GM19467 (cell line): Measurements from ENCODE around the gene LIMK2.
"Not testable (repeated sequence)": the region's sequence is repeated elsewhere in the genome, so short reads cannot be mapped to it uniquely, and the experiment has no call there.

Experiments used
- ATAC-seq: cut with Tn5 transposase; IDR thresholded peaks from one replicate; pipeline ENCODE4 v1.9.1; 2021; ENCODE audit warnings: mild to moderate bottlenecking, moderate library complexity; ENCODE audit not compliant: unreplicated experiment

LIMK2 gene

GRCh38 chr22:31241936-31242335 is 29.8 kb downstream of the LIMK2 start:
- no peak for ATAC-seq

DNA sequence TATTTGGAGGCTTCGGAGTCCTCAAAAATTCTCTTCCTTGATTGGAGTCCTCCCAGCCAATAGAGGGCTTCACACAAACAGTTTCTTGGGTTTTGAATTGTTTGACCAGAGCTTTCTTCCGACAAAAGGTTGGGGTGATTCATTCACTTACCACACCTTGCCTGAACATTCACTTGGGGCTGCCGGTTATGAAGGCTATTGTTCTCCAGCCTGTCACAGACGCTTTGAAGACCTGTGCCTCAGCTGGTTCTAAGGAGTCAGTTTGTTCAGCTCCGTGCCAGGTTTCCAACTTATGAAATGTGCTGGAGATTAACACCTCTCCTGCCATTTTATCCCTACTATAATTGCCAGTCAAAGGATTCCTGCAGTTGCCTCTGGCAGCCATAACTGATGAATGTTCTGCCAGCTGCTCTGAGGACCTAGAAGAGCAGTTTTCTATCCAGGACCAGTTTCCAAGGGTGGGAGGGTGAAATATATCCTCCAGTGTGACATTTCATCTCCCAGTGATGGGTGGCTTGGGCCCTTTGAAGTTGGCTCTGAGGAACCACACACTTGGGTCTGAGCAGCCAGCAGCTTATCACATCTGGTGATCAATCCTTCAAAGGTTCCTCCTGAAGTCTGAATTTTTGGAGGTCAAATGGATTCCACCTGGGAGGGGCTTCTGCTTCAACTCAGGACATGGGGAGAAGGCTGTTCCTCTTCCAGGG is 31.4 kb downstream of the LIMK2 start:
- ATAC-seq, result no peak

- no peak for ATAC-seq
Measured at GRCh38 chr22:31244046-31244942, 32.2 kb downstream of the LIMK2 start.

- no peak for ATAC-seq
Measured at GRCh38 chr22:31244943-31245451, 32.9 kb downstream of the LIMK2 start.

- ATAC-seq, result not testable (repeated sequence)
Measured at GRCh38 chr22:31245998-31246397, 33.9 kb downstream of the LIMK2 start.

DNA sequence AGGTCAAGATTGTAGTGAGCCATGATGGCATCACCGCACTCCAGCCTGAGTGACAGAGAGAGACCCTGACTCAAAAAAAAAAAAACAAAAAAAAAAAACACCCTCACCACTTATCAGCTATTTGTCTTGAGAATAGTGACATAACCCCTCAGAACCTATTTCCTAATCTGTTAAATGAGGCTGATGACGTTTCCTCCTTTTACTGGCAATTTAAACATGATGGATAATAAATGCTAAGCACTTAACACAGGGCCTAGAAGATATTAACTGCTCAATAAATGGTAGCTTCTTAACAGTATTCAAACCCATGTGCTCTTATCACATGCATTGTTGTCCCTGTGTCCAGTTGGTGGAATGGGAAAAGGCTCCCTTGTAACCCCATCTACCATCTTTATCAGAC is 34.6 kb downstream of the LIMK2 start:
- no peak for ATAC-seq

DNA sequence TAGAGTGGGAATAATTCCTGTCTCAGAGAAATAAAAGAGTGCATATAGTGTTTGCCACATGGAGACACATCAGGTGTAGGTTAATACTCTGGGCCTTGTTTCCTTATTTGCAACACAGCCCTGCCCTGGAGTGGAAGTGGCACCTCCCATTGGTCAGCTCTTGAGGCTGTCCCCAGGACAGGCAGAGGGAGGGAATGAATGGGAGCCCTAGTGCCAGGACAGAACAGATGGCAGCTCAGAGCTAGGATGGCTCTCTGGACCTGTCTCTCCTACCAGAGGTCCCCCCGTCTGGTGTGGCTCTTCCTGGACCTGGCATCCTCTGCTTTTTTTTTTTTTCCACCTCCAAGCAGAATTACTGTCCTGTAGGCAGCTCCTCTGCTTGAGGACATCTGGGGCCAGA is 35.6 kb downstream of the LIMK2 start:
- no peak for ATAC-seq

DNA sequence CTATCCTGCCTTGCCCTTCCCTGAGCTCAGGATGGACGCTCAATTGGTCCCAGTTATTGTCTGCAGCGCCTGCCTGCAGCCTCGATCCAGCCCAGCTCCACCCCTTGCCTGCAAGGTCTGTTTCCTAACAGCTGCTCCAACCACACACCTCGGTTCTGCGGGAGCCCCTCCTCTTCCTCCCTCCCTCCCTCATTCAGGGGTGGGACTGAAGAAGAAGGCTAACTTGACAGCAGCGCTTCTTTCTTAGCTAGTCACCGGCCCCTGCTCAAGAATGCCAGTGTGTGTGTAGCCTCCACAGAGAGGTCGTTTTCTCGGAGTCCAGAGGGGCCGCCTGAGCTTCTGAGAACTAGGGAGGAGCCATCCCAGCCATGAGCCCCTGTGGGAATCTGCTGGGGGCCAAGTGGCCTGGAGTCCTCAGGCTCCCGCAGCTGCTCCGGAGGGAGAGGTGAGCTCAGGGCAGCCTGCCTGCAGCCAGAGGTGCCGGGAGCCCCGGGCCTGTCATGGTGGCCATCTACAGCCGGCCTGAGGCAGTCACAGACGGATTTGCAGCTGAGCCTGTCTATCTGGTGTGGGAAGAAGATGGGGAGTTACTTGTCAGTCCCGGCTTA is 36.1 kb downstream of the LIMK2 start:
- no peak for ATAC-seq

DNA sequence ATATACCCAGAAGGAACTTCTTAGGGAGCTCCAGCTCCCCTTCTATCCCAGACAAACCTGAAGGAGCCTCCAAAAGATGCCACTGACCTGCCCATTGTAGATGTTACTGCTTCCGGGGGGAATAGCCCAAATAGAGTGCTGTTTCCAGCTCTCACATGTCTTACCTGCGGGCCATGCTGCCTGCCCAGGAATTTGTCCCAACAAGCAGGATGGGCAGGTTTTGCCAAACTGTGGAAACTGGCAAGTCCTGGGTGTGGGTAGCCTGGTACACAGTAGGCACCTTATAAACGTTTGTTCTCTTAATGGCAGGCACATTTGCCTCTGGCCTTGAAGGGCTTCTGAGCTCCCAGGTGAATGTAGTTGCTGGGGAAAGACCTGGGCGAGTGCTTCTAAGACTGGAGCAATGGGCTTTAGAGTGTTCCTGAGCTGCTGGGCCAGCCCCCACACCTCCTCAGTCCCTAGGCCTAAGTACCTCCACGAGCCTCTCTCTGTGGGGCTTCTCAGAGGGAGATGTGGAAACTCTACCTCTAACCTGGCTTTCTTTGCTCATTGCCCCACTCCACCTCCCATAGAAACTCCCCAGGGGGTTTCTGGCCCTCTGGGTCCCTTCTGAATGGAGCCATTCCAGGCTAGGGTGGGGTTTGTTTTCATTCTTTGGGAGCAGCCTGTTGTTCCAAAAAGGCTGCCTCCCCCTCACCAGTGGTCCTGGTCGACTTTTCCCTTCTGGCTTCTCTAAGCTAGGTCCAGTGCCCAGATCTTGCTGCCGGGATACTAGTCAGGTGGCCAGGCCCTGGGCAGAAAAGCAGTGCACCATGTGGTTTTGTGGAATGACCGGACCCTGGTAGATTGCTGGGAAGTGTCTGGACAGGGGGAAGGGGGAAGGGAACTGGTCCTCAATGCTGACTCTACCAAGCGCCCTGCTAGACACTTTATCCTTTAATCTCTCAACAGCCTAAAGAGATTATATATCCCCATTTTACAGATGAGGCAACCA is 37.2 kb downstream of the LIMK2 start:
- ATAC-seq, result no peak

DNA sequence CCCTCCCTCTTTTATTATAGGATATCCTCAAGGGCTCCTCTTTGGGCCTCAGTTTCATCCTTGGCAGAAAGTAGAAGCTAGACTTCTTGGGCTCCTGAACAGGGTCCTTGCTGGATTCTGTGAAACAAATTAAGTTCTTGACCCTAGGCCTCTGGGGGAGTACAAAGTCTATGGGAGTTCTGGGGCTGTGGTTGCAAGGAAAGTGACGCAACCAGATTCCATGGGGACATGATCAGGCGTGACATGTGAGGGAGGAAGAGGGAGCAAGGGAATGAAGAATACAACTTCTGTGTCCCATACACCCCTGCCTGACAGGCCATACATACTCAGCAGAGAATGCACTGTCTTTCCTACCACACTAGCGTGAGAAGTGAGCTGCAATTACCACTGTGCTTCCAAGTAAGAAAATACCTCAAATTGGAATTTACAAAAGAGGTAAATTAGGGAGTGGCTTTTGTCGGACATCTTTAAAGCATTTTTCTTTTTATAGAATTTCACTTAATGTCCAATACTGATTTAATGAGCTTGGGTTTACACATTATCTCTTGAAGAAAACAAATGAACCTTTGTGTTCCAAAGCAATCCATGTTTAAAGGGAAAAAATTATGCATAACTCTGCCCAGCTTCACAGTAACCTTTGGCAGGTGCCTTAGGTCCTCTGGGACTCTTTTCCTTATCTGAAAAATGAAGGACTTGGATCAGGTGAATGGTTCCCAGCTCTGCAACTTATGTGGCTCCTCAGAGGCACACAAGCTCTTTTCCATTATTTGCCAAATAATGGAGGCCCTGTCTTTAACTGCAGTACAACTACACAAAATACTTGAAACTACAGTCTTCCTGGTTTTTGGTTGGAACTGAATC is 38.9 kb downstream of the LIMK2 start:
- no peak for ATAC-seq

GRCh38 chr22:31253949-31254348 is 41.9 kb downstream of the LIMK2 start:
- no peak for ATAC-seq

- no peak for ATAC-seq
Measured at GRCh38 chr22:31259798-31260473, 47.8 kb downstream of the LIMK2 start.

DNA sequence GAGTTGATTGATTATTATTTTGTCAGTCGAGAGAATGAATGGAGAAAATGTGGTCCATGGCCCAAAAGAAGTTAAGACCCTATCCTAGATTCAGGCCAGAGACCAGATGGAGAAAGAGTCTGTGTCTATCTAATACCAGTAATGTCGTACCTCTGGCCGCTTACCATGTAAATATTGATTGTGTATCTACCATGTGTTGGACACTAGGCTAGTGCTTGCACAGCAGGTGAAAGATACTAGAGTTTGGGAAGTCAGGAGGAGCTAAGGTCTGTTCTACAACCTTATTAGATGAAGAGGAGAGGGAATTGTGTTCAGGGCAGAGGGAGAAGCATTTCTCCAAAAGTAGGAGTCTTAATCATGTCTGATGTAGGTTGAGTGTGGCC is 48.4 kb downstream of the LIMK2 start:
- ATAC-seq, result no peak

DNA sequence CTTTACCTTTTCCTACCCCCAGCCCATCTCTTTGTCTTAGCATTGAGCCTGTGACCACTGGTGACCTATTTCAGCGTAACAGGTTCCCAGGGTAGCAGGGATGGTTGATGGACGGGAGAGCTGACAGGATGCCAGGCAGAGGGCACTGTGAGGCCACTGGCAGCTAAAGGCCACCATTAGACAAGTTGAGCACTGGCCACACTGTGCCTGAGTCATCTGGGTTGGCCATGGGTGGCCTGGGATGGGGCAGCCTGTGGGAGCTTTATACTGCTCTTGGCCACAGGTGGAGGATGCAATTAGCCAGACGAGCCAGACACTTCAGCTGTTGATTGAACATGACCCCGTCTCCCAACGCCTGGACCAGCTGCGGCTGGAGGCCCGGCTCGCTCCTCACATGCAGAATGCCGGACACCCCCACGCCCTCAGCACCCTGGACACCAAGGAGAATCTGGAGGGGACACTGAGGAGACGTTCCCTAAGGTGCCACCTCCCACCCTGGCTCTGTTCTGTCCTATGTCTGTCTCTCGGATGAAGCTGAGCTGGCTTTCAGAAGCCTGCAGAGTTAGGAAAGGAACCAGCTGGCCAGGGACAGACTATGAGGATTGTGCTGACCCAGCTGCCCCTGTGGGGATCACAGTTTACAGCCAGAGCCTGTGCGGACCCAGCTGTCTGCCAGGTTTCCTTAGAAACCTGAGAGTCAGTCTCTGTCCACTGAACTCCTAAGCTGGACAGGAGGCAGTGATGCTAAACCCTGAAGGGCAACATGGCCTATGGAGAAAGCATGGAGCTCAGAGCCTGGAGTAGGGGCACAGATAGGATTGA is 50.4 kb downstream of the LIMK2 start:
- ATAC-seq, result no peak

DNA sequence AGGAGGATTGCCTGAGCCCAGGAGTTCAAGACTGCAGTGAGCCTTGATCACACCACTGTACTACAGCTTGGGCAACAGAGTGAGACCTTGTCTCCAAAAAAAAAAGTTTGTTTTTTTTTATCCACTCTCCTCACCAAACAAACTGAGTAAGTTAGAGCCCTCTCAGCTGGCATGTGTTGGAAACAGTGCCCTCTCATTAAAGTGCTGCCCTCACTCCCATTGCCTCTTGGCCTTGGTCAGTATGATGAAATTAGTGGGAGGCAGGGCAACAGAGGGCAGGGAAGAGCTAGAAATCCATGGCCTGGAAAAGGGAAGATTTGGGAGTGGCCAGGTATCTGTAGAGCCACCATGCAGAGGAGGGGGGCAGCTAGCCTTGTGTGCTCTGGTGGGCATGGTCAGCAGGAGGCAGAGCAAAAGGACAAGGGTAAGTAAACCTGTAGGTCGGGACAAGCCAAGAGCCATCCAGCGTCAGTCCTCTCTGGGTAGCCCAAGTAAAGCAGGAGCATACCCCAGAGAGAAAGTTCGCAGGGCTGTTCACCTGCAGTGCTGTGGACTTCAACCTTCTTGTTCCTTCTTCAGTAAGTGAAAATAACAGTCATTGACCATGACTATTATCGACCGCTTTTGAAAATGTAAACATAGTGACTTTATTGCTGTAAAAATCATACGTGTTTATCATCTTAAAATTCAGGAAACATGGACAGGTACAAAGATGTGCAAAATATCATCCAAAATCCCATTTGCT is 52.0 kb downstream of the LIMK2 start:
- no peak for ATAC-seq

DNA sequence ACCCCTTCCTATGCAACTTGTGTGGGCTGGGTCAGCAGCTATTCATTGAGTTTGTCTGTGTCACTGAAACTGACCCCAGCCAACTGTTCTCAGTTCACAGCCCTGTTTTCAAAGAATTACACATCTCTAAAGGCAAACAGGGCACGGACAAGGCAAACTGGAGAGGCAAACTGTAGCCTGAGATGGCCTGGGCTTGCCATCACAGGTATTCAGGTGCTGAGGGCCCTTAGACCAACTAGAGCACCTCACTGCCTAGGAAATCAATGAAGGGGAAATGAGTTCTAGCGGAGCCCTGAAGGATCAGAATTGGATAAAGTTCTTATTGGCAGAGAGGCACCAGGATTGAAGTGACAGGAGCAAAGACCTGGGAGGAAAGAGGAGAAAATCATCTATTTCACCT is 56.2 kb downstream of the LIMK2 start:
- no peak for ATAC-seq

DNA sequence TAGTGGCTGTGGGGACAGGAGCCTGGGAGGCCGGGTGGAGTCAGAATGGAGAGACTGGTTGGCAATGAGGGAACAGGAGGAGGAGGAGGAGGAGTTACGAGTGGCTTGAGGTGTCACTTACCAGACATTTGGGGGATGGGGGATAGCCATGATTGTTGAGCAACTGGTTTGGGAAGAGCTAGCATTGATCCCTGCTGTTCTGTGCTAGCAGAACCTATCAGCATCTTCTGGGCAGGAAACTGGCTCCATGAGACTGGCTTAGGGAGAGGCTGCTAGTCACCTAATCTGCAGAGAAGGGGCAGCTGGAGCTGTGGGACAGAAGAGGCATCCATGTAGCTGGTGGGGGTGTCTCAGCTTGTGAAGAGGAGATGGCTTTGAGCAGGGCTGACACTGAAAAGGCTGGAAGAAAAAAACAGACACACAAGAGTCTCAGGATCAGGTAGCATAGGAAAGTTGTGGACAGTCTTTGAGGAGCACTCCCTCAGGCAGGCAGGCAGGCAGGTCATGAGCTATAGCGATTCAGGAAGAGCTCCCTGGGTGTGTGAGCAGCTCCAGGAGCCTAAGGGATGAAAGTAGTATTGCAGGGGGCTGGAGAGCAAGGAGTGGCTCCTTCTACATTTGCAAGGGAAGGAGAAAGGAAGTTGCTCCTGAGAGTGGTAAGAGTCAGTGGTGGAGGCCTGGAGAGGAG is 57.9 kb downstream of the LIMK2 start:
- no peak for ATAC-seq
